DLD1 (cell line): ENCODE measurements around the gene VIPR1.
"Not testable (repeated sequence)": the region's sequence is repeated elsewhere in the genome, so short reads cannot be mapped to it uniquely, and the experiment has no call there.

ENCODE experiments used
- in situ Hi-C: cut with HindIII; loops from 2 replicates; pipeline ENCODE4 v1.10.0; 2017; ENCODE audit warnings: low sequenced_read_pairs

Gene VIPR1

DNA sequence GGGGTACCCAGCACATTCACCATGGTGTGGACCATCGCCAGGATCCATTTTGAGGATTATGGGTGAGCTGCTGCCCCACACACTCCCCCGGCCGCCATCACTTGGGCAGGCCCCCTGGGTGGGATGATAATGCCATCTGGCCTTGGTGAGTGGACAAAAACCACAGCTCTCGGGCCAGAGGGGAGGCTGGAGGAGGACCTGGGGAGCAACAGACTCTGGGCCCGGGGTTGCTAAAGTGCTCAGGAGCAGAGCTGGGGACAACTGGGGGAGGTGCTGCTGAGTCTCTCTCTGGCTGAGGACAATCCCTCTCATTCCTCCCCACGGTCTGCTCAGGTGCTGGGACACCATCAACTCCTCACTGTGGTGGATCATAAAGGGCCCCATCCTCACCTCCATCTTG, 29.0 kb downstream of the VIPR1 start:
- in situ Hi-C loops = no loop called here

GRCh38 chr3:42532229-42532628, 29.8 kb downstream of the VIPR1 start:
- in situ Hi-C loops = no loop called here

GRCh38 chr3:42533161-42533897, 30.9 kb downstream of the VIPR1 start:
- in situ Hi-C loops = no loop called here

DNA sequence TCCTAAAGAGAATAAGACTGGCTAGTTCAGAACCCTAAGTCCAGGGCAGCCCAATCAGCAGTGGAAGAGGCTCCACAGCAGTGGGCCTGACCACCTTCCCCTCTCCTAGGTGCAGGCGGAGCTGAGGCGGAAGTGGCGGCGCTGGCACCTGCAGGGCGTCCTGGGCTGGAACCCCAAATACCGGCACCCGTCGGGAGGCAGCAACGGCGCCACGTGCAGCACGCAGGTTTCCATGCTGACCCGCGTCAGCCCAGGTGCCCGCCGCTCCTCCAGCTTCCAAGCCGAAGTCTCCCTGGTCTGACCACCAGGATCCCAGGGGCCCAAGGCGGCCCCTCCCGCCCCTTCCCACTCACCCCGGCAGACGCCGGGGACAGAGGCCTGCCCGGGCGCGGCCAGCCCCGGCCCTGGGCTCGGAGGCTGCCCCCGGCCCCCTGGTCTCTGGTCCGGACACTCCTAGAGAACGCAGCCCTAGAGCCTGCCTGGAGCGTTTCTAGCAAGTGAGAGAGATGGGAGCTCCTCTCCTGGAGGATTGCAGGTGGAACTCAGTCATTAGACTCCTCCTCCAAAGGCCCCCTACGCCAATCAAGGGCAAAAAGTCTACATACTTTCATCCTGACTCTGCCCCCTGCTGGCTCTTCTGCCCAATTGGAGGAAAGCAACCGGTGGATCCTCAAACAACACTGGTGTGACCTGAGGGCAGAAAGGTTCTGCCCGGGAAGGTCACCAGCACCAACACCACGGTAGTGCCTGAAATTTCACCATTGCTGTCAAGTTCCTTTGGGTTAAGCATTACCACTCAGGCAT, 33.7 kb downstream of the VIPR1 start:
- in situ Hi-C loops = no loop called here

GRCh38 chr3:42537350-42537749, 34.9 kb downstream of the VIPR1 start:
- in situ Hi-C loops = no loop called here

GRCh38 chr3:42539871-42540714, 37.6 kb downstream of the VIPR1 start:
- in situ Hi-C loops = no loop called here

DNA sequence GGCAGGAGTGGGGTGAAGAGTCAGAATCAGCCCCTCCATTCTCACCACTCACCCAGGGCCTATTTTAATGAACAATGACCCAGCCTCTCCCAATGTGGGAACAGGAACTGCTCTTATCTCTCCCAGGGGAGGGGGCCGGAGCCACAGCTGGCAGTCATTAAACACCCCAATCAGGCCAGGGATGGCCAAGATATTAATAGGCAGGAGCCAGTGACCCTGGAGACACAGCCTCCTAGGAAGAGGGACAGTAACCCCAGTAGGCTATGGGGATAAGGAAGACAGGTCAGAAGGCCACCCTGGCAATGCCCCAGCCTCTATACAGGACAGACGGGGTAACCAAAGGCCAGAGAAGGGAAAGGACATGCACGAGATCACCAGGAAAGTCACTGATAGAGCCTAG, 38.6 kb downstream of the VIPR1 start:
- in situ Hi-C loops = no loop called here

- in situ Hi-C loops = no loop called here
These were observed 42.2 kb downstream of the VIPR1 start for GRCh38 chr3:42544492-42545283.

- in situ Hi-C loops = no loop called here
These were observed 42.9 kb downstream of the VIPR1 start for GRCh38 chr3:42545284-42545900.

DNA sequence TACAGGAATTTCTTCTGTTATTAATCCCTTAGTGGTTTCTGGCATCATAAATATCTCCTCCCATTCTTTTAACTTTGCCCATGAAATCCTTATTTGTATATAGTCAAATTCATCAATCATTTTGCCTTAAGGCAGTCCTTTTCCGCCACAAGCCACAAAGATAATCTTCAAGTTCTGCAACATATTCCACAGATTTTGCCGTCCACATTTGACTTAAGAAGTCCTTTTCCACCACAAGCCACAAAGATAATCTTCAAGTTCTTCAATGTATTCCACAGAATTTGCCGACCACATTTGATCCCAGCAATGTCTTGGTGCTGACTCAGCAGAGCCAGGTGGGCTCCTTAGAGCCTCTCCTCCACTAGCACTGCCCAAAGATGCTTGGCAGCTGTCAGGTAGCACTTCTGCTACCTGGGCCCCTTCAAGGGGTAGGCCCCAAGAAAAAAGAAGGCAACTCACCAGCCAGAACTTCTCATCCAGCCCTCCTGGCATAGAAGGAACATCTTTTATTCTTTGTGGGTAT, 44.3 kb downstream of the VIPR1 start:
- in situ Hi-C loops = no loop called here

DNA sequence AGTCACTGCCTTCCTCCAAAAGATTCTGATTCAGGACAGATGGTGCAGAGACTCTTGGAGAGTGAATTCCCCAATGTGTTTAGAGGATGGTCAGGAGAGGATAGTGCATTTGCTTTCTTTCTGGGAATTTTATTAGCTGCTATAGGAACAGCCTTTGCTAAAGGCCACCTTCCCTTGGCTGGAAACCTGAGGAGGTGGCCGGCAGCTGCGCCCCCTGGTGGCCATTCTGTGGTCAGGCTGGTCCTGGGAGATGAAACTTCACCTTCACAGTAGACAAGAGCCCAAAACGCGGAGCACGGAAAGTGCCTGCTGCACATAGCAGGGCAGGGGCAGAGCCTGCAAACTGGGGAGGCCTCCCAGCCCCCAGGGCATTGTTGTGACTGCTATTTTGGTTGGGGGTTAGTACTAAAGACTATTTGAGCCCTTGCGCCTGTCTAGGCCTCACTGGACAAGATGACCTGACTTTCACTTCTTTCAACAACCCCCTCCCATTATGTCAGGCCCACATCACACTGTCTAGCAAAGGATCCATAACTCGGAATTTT, 45.0 kb downstream of the VIPR1 start:
- in situ Hi-C loops = no loop called here

GRCh38 chr3:42549131-42549530, 46.7 kb downstream of the VIPR1 start:
- in situ Hi-C loops = no loop called here

DNA sequence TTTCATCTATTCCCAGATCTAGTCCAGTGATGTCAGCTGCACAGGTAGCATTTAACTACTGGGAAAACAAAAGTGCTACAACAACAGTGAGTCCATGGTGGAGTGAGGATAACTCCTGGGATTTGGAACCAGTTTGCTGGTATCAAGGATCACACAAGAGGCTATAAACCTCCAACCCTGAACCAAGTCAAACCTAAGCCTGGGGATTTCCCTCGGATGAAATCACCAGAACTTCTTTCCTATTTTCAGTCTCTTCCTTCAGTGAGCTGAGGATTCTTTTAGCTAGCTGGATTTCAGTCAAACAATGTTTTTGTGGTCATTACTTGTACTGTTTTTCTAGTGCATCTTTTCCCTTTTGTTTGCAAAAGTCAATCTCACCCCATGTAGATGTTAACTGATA, 47.8 kb downstream of the VIPR1 start:
- in situ Hi-C loops = no loop called here

GRCh38 chr3:42552830-42553229, 50.4 kb downstream of the VIPR1 start:
- in situ Hi-C loops = no loop called here

DNA sequence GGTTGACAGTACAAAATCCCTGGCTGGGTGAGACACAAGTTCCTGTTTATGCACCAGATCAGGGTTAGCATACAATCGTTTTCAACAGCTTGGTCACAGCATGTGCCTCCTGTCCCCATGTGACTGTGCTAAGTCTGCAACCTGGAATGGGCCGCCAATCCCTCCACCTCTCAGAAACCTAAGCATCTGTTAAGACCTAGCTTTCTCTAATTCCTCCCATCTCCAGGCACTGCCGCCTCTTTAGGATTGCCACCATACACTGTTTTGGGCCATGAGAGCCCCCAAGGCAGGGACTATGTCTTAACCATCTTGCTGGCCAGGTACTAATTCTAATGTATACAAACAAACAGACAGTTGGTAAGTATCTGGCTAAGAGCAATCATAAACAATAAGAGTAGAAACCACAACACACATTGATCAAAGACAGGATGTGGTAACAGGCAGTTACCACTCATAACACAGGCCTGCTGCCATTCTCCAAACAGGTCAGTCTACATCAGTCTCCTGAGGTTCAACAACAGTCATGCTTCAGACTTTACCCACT, 53.7 kb downstream of the VIPR1 start:
- in situ Hi-C loops = no loop called here

DNA sequence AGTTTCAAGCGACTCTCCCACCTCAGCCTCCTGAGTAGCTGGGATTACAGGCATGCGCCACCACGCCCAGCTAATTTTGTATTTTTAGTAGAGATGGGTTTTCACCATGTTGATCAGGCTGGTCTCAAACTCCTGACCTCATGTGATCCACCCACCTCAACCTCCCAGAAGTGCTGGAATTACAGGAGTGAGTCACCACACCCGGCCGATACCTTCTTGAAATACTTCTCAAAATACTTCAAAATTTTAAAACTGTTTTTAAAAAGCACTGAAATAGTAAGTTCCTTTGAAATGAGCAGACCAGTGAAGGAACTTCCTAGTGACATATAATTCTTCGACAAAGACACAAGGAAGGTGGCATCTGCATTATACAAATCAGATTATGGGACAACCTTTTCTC, 54.4 kb downstream of the VIPR1 start:
- in situ Hi-C loops = not testable (repeated sequence)

DNA sequence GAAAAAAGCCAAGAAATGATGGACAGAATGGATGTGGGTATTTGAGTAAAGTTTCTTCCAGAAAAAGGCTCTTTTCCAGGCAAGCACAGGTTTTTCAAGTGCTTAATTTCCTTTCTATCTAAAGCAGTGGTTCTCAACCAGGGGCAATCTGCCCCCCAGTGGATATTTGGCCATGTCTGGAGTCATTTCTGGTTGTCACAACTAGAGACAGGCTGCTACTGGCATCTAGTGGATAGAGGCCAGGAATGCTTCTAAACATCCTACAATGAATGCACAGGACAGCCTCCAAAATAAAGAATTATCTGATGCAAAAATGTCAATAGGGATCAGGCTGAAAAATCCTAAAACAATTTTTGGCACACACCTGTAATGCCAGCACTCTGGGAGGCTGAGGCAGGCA, 55.4 kb downstream of the VIPR1 start:
- in situ Hi-C loops = no loop called here

DNA sequence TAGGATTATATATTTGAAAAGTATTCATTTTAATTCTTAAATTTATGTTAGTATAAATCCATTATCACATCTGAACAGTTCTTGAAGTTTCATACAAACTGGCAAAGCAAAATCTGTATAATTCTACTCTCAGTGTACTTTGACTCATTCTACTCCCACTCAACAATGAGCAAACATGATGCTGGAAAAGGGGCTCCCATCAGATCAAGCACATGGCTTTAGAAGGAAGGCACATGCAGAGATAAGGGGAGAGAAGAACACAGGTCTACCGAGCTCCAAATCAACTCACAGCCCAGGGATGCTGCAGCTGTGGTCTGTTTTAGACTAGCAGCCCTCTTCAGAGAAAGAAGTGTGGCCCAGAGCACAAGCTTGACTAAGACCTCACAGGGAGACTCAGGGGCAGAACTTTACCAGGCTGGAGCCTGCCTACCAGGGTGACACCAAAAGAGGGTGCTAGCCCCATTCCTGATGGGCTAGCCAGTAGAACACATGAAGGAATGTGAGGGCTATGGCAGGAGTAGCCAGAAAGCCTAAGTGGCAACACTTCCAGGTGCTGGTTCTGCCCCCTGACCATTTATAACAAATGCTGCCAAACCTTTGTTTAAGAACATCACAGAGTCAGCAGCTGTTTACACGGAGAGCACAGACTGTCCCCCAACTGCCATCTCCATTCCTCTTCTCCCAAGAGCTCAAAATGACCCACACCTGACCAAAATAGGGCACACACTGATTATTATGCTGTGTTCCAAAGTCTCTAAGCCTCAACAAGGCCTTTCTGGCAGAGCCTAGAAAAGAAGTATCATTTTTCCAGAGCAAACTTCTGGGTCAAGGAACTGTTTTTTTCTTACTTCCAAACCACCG, 59.8 kb downstream of the VIPR1 start:
- in situ Hi-C loops = no loop called here
